ENCODE measurements around the gene SZT2.

- TF ChIP-seq POLR2A (IDR thresholded peaks at IDR 0.05; ENCODE audit: low read depth, low read length), result no peak
- no peak for TF ChIP-seq USF2 (IDR thresholded peaks at IDR 0.05; ENCODE audit: low read depth, low read length)
- no peak for TF ChIP-seq CTCF (conservative IDR thresholded peaks at IDR 0.05; ENCODE audit: low read depth, low read length)
- no peak for TF ChIP-seq RFX5 (IDR thresholded peaks at IDR 0.05; ENCODE audit: low read depth, low read length)
- no peak for TF ChIP-seq RAD21 (IDR thresholded peaks at IDR 0.05; ENCODE audit: low read length)
- no peak for TF ChIP-seq MAFK (IDR thresholded peaks at IDR 0.05; ENCODE audit: low read depth, low read length)
- TF ChIP-seq SMC3 (IDR thresholded peaks at IDR 0.05; ENCODE audit: low read depth, low read length), result no peak
- no peak for TF ChIP-seq CHD1 (IDR thresholded peaks at IDR 0.05; ENCODE audit: low read depth, low read length)
- TF ChIP-seq, protein P1, sequence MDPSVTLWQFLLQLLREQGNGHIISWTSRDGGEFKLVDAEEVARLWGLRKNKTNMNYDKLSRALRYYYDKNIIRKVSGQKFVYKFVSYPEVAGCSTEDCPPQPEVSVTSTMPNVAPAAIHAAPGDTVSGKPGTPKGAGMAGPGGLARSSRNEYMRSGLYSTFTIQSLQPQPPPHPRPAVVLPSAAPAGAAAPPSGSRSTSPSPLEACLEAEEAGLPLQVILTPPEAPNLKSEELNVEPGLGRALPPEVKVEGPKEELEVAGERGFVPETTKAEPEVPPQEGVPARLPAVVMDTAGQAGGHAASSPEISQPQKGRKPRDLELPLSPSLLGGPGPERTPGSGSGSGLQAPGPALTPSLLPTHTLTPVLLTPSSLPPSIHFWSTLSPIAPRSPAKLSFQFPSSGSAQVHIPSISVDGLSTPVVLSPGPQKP (IDR thresholded peaks at IDR 0.05; ENCODE audit: borderline replicate concordance, low read depth, low read length), result no peak
- no peak for TF ChIP-seq NFE2L2 (IDR thresholded peaks at IDR 0.05; ENCODE audit: low read depth, low read length)
- no peak for TF ChIP-seq MAZ (IDR thresholded peaks at IDR 0.05; ENCODE audit: borderline replicate concordance, low read depth, low read length)
- TF ChIP-seq FOS (IDR thresholded peaks at IDR 0.05; ENCODE audit: low read depth, low read length), result no peak
- TF ChIP-seq BHLHE40 (IDR thresholded peaks at IDR 0.05; ENCODE audit: low read depth, low read length), result 0 out of 2 replicates have a peak, but pooled peaks have one; percentile 11
Measured at GRCh38 chr1:43348809-43349593, 40.7 kb upstream of the SZT2 start.
